GM21360 (cell line): Measurements from ENCODE around the gene SH3BP4.

ENCODE experiments used
- ATAC-seq: cut with Tn5 transposase; IDR thresholded peaks from one replicate; pipeline ENCODE4 v1.9.1; 2021; ENCODE audit warnings: mild to moderate bottlenecking, moderate library complexity; ENCODE audit not compliant: unreplicated experiment

SH3BP4 gene

DNA sequence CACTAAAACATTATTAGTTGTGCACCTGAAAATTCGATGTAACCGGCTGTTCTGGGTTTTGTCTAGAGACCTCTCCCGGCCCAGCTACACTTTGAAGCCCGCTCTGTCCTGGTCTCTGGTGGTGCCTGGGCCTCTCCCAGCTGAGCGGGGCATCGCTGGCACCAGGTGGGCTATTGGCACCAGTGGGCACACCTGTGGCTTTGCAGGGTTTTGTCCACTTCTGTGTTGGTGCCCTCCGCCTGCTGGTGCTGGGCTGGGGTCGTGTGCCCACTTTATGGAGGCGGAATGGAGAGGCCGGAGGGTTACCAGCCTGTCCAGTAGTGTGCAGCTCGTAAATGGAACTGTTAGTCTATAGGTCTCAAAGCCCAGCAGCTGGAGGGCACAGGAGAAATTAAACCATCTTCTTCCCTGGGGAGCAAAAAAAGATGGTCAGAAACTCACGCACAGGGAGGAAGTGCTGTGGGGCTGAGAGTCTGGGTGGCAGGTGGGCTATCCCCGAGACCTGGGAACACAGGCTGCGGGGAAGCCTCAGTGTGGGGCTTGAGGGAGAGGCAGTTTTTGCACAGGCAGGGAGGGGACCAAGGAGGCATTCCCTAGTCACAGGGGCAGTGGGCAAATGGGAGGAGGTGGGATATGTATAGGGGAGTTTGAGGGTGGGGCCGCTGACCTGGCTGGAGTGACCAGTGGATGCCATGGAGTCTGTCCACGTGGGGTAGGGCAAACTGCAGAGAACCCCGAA is 30.4 kb downstream of the SH3BP4 start:
- ATAC-seq: no peak

DNA sequence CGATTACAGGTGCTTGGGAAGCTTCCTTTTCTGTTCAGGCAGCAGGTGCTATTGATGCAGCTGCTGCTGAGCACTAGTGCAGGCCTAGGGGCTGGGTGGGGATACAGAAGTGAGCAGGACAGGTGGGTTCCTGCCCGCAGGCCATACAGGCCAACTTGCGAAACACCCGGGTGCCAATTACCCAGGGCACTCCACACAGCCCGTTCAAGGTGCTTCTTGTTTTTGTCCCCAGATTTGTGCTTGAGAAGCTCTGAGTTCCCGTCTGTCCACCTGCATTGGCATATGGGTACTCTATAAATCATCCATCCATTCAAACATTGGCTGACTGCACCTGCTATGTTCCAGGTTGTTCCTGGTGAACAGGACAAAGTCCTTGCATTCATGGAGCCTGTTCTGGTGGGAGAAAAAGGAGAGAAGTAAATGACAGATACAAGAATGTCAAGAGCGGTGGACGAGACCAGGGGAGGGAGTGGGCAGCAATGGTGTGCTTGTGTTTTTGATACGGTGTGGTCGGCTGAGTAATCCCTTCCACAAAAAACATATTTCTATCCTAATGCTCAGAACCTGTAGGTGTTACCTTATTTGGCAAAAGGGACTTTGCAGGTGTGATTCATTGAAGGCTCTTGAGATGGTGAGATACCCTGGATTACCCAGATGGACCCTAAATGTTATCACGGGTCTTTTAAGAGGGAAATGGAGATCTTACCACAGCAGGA is 31.4 kb downstream of the SH3BP4 start:
- no peak for ATAC-seq

DNA sequence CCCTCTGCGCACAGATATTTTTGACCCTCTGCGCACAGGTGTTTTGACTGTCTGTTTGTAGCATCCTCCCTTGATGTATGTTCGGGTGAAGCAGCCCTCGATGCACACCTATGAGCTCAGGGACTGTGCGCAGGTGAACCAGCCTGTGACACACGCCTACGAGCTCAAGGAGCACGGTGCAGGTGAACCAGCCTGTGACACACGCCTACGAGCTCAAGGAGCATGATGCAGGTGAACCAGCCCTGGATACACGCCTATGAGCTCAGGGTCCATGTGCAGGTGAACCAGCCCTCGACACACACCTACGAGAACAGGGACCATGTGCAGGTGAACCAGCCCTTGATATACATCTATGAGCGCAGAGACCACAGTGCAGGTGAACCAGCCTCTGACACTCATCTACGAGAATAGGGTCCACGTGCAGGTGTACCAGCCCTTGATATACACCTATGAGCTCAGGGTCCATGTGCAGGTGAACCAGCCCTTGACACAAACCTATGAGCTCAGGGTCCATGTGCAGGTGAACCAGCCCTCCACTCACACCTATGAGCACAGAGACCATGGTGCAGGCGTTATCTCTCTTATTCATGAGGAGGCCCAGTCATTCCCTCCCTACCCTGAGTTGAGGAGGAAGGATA is 33.9 kb downstream of the SH3BP4 start:
- no peak for ATAC-seq

DNA sequence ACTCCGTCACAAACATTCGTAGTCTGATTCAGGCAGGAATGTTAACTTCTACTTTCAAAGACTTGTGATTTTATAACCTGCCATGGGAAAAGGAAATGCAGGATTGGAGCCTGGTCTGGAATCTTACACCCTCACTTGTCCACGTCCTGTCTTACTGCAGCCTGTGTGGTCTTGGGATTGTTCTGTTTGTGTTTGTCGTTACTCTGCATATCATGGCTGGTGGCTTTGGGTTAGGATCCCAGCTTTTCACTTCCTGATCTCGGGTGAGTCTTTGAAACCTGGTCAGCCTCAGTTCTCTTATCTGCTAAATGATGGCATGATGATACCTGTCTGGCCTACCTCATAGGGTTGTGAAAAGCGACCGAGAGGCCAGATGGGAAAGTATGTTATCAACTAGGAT is 34.6 kb downstream of the SH3BP4 start:
- ATAC-seq: no peak

- no peak for ATAC-seq
Measured at GRCh38 chr2:234986876-234987720, 35.3 kb downstream of the SH3BP4 start.

DNA sequence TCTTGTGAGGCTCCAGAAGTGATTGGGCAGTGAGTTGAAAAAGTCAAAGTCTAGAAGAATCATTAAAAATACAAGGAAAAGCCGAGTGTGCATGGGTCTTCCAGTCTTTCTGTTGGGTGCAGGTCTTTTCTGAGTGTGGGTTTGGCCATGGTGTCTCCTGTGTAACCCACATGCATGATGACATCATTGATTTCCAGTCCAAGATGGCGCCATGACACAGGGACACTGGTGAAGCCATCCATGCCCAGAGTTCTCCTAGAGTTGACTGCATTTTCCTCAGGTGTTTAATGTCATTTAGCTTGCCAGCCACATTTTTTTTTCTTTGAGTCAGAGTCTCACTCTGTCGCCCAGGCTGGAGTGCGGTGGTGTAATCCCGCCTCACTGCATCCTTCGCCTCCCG is 35.9 kb downstream of the SH3BP4 start:
- no peak for ATAC-seq

- ATAC-seq: no peak
Measured at GRCh38 chr2:234988491-234988890, 36.7 kb downstream of the SH3BP4 start.

DNA sequence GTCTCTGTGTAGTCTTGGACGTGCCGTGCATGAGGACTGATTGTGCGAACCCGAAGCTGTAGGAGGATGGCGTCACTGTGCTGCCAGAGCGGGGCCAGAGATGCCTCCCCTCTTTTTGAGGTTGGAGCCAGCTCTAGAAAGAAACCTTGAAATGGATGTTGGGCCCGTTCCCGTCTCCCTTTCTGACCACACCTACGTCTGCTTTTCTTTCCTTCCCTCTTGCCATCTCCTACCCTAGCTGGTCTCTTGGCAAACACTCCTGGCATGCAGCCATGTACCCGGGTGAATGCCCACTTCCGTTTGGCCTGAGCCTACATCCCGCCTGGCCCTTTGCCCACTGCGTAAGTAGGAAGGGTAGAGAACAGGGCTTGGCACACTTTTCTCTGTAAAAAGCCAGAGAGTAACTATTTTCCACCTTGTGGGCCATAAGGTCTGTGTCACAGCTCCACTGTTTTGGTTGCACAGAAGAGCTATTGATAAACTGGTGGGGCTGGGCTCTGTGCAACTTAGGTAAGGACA is 37.4 kb downstream of the SH3BP4 start:
- ATAC-seq: no peak

- no peak for ATAC-seq
Measured at GRCh38 chr2:234990300-234990699, 38.5 kb downstream of the SH3BP4 start.

- ATAC-seq: no peak
Measured at GRCh38 chr2:234991290-234991689, 39.5 kb downstream of the SH3BP4 start.

DNA sequence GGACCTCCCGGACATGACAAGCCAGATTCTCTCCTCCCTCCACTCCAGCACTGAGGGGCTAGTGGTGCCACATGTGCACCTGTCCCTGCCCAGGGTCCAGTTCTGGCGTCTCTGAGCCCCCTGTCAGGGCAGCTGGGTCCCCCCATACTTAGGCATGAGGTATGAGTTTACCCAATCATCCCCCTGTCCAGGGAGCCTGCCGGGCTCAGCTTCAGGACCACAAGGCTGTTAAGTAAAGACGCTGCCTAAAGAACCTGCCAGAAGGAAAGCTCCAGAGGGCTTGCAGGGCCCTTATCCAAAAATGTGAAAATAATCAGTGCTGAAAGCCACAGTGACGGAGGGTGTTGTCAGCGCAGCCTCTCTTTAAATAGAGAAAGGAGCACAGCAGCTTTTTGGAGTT is 40.0 kb downstream of the SH3BP4 start:
- ATAC-seq: no peak

- ATAC-seq: no peak
Measured at GRCh38 chr2:234992196-234992595, 40.4 kb downstream of the SH3BP4 start.

DNA sequence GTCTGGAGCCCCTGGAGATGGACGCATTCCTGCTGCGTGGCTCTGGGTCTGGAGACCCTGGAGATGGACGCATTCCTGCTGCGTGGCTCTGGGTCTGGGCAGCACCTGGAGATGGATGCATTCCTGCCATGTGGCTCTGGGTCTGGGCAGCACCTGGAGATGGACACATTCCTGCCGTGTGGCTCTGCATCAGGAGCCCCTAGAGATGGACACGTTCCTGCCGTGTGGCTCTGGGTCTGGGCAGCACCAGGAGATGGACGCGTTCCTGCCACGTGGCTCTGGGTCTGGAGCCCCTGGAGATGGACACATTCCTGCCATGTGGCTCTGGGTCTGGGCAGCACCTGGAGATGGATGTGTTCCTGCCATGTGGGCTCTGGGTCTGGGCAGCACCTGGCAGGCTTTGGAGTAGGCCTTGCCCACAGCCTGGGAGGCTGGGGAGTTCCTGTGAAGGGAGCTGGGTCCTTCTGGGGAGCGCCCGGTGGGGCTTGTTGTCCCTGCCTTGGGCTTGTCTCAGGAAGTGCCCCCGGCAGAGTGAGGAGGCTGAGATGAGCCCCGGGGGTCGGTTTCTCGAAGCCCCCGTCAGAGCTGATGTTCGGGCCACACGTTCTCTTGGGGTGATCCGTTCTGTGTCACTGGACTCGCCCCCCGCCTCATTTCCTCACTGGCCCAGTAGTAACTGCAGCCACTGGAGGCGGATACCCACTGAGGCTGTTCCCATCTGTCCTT is 41.0 kb downstream of the SH3BP4 start:
- no peak for ATAC-seq

DNA sequence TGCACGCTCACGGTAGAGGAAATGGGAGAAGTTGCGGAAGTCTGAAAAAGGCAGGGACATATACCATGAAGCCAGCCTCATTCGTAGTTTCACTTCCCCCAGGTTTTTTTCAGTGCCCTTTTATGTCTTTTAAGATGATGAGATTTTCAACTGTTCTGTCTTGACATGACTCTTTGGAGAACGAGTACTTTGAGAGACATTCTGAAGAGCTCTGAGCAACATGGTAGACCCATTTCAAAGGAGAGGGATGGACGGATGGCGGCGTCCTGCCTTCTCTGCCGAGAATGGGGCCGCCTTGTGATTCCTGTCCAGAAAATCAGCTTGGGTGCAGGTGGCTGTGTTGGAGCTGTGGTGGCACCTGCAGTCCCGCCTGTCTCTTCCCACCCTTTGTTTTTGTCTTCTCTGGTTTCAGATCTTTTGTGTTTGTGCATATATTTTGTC is 41.7 kb downstream of the SH3BP4 start:
- ATAC-seq: no peak

DNA sequence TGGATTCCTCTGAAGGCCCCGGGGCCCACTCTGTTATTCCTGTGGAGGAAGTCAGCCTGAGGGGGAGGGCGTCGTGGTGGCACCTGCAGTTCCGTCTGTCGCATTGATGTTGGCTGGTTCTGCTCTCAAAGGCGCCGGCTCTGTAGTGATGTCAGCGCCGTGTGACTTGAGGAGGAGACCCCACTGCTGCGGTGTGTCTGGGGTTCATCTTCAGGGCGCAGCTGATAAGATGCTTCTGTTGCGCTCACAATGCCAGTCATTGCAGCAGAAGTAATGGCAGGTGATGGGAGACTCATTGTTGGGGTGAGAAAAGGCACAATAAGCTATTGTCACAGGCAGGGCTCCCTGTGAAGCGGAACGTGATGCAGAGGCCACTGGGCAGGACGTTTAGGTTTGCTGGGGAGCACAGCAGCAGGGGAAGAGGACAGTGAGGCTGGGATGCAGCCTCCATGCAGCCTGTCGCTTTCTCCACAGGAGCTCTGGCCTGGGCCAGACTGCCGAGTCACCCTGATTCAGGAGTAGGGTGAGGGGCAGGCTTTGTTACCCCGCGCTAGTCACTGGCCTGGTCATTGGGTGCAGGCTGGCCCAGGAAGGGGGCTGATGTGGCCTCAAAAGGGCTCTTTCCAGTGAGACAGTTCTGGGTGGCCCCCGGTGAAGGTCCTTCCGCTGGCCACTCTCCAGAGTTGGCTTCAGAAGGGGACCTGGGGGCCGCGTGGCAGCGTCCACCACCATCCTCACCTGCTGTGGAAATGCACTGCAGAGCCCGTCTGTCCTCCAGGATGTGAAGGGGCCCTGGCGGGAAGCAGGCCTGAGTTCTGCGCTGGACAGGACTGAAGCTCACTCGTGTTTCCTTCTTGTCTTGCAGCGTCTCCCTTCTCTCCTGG is 42.9 kb downstream of the SH3BP4 start:
- no peak for ATAC-seq

DNA sequence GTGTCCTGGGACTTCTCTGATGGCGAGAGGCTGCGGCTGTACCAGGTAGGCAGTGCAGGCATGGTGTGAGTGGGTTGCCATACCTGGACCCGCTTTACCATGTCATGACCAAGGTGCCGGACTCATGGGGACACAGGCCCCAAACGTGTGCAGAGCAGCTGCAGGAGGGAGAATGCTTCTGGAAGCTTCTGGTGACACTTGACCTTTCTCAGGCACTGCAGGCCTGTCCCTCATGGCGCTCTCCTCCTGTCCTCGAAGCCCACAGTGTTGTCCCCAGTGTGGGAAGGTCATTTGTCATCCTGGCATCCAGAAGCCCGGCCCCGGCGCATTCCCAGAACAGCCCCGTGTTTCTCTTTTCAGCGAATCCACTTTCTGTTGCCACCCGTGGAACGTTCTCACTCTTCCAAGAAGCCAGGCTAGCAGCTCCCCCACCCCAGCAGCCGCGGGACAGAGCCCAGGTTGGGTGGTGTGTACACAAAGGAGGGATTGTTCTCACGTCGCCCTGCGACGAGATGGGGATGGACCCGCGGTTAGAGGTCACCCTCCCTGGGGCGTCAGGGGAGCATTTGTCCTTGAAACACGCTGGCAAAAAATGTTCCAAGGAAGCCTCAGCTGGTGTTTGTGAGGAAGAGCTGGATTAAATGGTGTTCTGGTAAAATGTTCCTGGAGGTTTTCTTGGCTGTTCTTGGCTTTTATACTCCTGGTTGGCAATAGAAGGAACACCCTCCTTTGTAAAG is 43.7 kb downstream of the SH3BP4 start:
- no peak for ATAC-seq

GRCh38 chr2:234996069-234996940 is 44.5 kb downstream of the SH3BP4 start:
- no peak for ATAC-seq

DNA sequence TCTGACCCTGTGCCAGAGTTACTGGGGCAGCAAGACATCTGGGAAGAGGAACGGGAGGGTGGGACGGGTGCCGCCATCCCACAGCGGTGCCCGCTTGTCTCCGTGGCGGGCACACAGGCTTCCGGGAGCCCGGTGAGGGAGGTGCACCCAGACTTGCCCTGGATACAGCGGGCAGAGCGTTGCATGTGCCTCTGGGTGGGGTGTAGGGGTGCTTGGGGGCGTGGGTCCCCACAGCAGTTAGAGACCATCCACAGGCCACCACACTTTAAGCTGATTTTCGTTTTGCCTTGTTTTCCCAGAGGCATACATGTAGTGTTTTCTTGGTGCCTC is 45.1 kb downstream of the SH3BP4 start:
- no peak for ATAC-seq
